ENCODE results near the gene LHB. TPM values are rescaled to one million over a fixed set of nuclear protein-coding genes. Genes with fewer than 3 reads are reported as not detected.

Gene LHB
- total RNA-seq, 4 donors from 2014 or later, result 2.6 TPM; not detected in 3

DNA sequence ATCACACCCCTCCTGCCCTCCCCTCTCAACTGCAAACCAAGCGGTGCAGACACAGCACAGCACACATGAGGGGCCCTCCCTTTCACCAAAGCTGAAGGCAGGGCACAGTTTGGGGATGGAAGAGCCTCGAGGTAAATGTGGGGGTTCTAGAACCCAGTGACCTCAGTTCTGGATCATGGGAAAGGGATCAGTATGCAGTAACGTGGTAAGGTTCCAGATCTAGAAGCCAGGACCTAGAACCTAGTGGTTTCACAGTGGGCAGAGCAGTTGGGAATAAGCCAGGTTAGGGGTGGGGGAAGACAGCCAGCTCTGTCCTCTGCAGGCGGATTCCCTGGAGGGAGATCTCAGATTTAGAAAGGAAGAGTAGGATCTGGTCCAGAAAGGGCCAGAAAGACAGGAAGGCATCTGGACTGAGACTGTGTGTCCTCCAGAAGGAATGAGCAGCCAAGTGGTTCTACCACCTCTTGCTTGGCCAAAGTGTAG, 48.7 kb downstream of the LHB start:
- H3K4me3 ChIP-seq, result no peak overlapping the region
- H3K36me3 ChIP-seq, result peaks cover 0 to 63% (median 2%) of the 10 kb centered on the region in 3 donors
- H3K27me3 ChIP-seq, result no peaks in the 10 kb centered on the region
- H3K4me1 ChIP-seq, result peaks cover 0 to 59% (median 33%) of the 10 kb centered on the region in 4 donors
- no peak for DNase-seq (ENCODE audit: low spot score in 2 of 2)
- H3K27ac ChIP-seq, result peak overlapping the region; percentile 2 to 97 (median 62)
- TF ChIP-seq EP300 (IDR thresholded peaks at IDR 0.05), result no peak
- TF ChIP-seq POLR2A (IDR thresholded peaks at IDR 0.05), result no peak
- TF ChIP-seq, protein P1, sequence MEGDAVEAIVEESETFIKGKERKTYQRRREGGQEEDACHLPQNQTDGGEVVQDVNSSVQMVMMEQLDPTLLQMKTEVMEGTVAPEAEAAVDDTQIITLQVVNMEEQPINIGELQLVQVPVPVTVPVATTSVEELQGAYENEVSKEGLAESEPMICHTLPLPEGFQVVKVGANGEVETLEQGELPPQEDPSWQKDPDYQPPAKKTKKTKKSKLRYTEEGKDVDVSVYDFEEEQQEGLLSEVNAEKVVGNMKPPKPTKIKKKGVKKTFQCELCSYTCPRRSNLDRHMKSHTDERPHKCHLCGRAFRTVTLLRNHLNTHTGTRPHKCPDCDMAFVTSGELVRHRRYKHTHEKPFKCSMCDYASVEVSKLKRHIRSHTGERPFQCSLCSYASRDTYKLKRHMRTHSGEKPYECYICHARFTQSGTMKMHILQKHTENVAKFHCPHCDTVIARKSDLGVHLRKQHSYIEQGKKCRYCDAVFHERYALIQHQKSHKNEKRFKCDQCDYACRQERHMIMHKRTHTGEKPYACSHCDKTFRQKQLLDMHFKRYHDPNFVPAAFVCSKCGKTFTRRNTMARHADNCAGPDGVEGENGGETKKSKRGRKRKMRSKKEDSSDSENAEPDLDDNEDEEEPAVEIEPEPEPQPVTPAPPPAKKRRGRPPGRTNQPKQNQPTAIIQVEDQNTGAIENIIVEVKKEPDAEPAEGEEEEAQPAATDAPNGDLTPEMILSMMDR (IDR thresholded peaks at IDR 0.05), result no peak
- no peaks in the 10 kb centered on the region for H3K9me3 ChIP-seq
- WGBS, 2 donors, result 50 to 65% methylated on average over 4 of the region's 4 CpGs

GRCh38 chr19:48967346-48968178, 49.3 kb downstream of the LHB start:
- H3K36me3 ChIP-seq, result peaks cover 0 to 57% (median 2%) of the 10 kb centered on the region in 3 donors
- WGBS, 2 donors, result 63 to 69% methylated on average over 14 of the region's 14 CpGs
- TF ChIP-seq EP300 (IDR thresholded peaks at IDR 0.05) (peak in 1 of 2 donors; percentile 71), POLR2A (IDR thresholded peaks at IDR 0.05) (peak in 1 of 2 donors; percentile 33)
- TF ChIP-seq, protein P1 (IDR thresholded peaks at IDR 0.05), result no peak
- peak overlapping the region; percentile 2 to 97 (median 72) for H3K27ac ChIP-seq
- peaks cover 0 to 65% (median 36%) of the 10 kb centered on the region in 4 donors for H3K4me1 ChIP-seq
- peak overlapping the region in 1 of 4 donors; percentile 88 for H3K4me3 ChIP-seq
- peak in 1 of 2 donors; percentile 57 for DNase-seq (ENCODE audit: low spot score in 2 of 2)
- no peaks in the 10 kb centered on the region for H3K27me3 ChIP-seq
- no peaks in the 10 kb centered on the region for H3K9me3 ChIP-seq

DNA sequence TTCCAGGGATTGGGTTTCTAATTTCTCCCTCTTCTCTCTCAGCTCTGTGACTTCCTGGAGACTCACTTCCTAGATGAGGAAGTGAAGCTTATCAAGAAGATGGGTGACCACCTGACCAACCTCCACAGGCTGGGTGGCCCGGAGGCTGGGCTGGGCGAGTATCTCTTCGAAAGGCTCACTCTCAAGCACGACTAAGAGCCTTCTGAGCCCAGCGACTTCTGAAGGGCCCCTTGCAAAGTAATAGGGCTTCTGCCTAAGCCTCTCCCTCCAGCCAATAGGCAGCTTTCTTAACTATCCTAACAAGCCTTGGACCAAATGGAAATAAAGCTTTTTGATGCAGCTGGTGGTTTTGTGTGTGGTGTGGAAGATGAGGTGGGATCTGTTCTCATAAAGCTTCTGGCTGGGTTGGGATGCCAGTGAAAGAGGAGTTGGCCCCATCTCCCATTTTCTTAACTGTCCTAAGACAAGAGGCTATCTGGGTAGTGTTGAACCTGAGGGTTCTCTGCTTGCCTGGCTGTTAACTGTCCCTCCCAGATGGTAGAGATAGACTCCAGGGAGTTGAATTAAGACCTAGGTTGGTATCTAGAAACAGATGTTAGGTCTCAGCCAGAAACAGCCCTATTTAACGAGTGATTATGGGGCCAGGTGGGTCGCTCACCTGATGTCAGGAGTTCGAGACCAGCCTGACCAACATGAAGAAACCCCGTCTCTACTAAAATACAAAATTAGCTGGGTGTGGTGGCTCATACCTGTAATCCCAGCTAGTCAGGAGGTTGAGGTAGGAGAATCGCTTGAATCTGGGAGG, 50.1 kb downstream of the LHB start:
- H3K36me3 ChIP-seq, result peaks cover 0 to 49% (median 2%) of the 10 kb centered on the region in 3 donors
- TF ChIP-seq EP300 (IDR thresholded peaks at IDR 0.05) (no peak), POLR2A (IDR thresholded peaks at IDR 0.05) (no peak)
- TF ChIP-seq, protein P1 (IDR thresholded peaks at IDR 0.05), result no peak
- H3K27ac ChIP-seq, result peak overlapping the region; percentile 92 to 97 (median 96)
- DNase-seq (ENCODE audit: low spot score in 2 of 2), result no peak
- peak overlapping the region; percentile 63 to 97 (median 80) for H3K4me3 ChIP-seq
- no peaks in the 10 kb centered on the region for H3K9me3 ChIP-seq
- 78 to 82% methylated on average over 10 of the region's 10 CpGs for WGBS, 2 donors
- H3K4me1 ChIP-seq, result peaks cover 0 to 73% (median 40%) of the 10 kb centered on the region in 4 donors
- H3K27me3 ChIP-seq, result no peaks in the 10 kb centered on the region

Small RNA genes lying within 50 kb of the gene (small RNA-seq; reads per million reads assigned to genes)
- not detected for gene MIR6798

Other genes starting within 250 kb of the LHB start
- 100 to 1,000 TPM in 1 of 4 donors, 10 to 100 TPM in 3; 75.8 to 108 (median 88.3) TPM for gene BCAT2, start 206.1 kb downstream of the LHB start, total RNA-seq
- gene HSD17B14, start 180.6 kb downstream of the LHB start, total RNA-seq, result 10 to 100 TPM; 20.1 to 34.5 (median 26.3) TPM
- gene PLEKHA4, start 148.5 kb downstream of the LHB start, total RNA-seq, result 100 to 1,000 TPM; 211 to 444 (median 282) TPM
- gene PPP1R15A, start 144.7 kb downstream of the LHB start, total RNA-seq, result 100 to 1,000 TPM in 2 of 4 donors, 10 to 100 TPM in 2; 81.0 to 171 (median 101) TPM
- gene TULP2, start 118.3 kb downstream of the LHB start, total RNA-seq, result 1 to 10 TPM in 1 of 4 donors, under 1 TPM in 2, not detected in 1; 0.22 to 2.5 (median 0.60) TPM
- gene NUCB1, start 116.8 kb downstream of the LHB start, total RNA-seq, result 100 to 1,000 TPM; 220 to 352 (median 287) TPM
- 1 to 10 TPM in 1 of 4 donors, not detected in 3; 1.2 TPM for gene DHDH, start 83.4 kb downstream of the LHB start, total RNA-seq
- 10 to 100 TPM; 31.4 to 61.2 (median 38.4) TPM for gene BAX, start 62.2 kb downstream of the LHB start, total RNA-seq
- gene FTL, start 51.8 kb downstream of the LHB start, total RNA-seq, result 1,000 to 10,000 TPM; 5,480 to 8,362 (median 5,857) TPM
- gene GYS1, start 23.8 kb downstream of the LHB start, total RNA-seq, result 10 to 100 TPM; 28.8 to 42.0 (median 31.0) TPM
- gene RUVBL2, start 23.2 kb downstream of the LHB start, total RNA-seq, result 100 to 1,000 TPM in 1 of 4 donors, 10 to 100 TPM in 3; 69.2 to 120 (median 78.5) TPM
- gene CGB3, start 7.2 kb upstream of the LHB start, total RNA-seq, result not detected
- not detected for gene CGB2, start 14.8 kb upstream of the LHB start, total RNA-seq
- gene CGB1, start 19.8 kb upstream of the LHB start, total RNA-seq, result not detected
- gene CGB5, start 26.8 kb upstream of the LHB start, total RNA-seq, result not detected
- gene CGB8, start 32.0 kb upstream of the LHB start, total RNA-seq, result not detected
- not detected for gene CGB7, start 40.7 kb upstream of the LHB start, total RNA-seq
- gene NTF4, start 47.7 kb upstream of the LHB start, total RNA-seq, result not detected
- not detected for gene KCNA7, start 55.6 kb upstream of the LHB start, total RNA-seq
- 100 to 1,000 TPM; 286 to 444 (median 400) TPM for gene SNRNP70, start 68.4 kb upstream of the LHB start, total RNA-seq
- gene LIN7B, start 97.3 kb upstream of the LHB start, total RNA-seq, result 10 to 100 TPM; 15.7 to 24.9 (median 19.6) TPM
- gene C19orf73, start 102.1 kb upstream of the LHB start, total RNA-seq, result 1 to 10 TPM in 3 of 4 donors, not detected in 1; 1.0 to 7.8 (median 5.0) TPM
- gene PPFIA3, start 102.5 kb upstream of the LHB start, total RNA-seq, result 1 to 10 TPM; 1.8 to 6.7 (median 3.5) TPM
- 1 to 10 TPM in 3 of 4 donors, under 1 TPM in 1; 0.60 to 4.3 (median 2.6) TPM for gene HRC, start 138.3 kb upstream of the LHB start, total RNA-seq
- 10 to 100 TPM; 12.6 to 22.4 (median 16.7) TPM for gene TRPM4, start 140.7 kb upstream of the LHB start, total RNA-seq